ENCODE measurements around the gene VWA5A.

DNA sequence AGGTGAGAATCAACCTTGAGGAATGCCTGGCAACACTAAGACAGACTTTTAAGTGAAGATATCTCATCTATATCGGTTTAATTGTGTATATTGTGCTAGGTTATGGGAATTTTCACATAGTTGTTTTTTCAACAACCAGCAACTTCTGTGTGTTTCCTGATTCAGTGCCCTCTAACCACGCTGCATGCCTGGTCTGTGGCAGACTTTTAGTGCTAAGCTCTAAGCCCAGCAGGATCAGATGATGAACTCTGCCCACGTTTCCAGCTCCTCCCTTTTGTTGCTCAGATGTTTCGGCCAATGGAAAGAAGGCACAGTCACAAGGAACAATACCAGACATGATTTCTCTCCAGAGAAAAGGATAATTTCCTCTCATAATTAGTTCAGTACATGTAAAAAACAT lies 1.4 kb upstream of the VWA5A start:
- TF ChIP-seq, protein P1, sequence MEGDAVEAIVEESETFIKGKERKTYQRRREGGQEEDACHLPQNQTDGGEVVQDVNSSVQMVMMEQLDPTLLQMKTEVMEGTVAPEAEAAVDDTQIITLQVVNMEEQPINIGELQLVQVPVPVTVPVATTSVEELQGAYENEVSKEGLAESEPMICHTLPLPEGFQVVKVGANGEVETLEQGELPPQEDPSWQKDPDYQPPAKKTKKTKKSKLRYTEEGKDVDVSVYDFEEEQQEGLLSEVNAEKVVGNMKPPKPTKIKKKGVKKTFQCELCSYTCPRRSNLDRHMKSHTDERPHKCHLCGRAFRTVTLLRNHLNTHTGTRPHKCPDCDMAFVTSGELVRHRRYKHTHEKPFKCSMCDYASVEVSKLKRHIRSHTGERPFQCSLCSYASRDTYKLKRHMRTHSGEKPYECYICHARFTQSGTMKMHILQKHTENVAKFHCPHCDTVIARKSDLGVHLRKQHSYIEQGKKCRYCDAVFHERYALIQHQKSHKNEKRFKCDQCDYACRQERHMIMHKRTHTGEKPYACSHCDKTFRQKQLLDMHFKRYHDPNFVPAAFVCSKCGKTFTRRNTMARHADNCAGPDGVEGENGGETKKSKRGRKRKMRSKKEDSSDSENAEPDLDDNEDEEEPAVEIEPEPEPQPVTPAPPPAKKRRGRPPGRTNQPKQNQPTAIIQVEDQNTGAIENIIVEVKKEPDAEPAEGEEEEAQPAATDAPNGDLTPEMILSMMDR (IDR thresholded peaks at IDR 0.05; ENCODE audit: low read depth, low read length): no peak
- no peak for TF ChIP-seq EZH2phosphoT487 (IDR thresholded peaks at IDR 0.05; ENCODE audit: low read depth)

All from OCI-LY3 (cell line).